ENCODE results near the gene INF2. TPM values are rescaled to one million over a fixed set of nuclear protein-coding genes. Genes with fewer than 3 reads are reported as not detected.
"Not testable (repeated sequence)": the region's sequence is repeated elsewhere in the genome, so short reads cannot be mapped to it uniquely, and the experiment has no call there.

INF2 gene
- polyA plus RNA-seq, 1 donor, result 54.4 TPM

GRCh38 chr14:104734991-104735779 lies 45.8 kb downstream of the INF2 start:
- DNase-seq (ENCODE audit: low read depth), result no peak

GRCh38 chr14:104735830-104736642 lies 46.6 kb downstream of the INF2 start:
- no peak for DNase-seq (ENCODE audit: low read depth)

- no peak for DNase-seq (ENCODE audit: low read depth)
Observed at GRCh38 chr14:104738375-104739019, 49.1 kb downstream of the INF2 start.

- no peak for DNase-seq (ENCODE audit: low read depth)
Observed at GRCh38 chr14:104739026-104739425, 49.6 kb downstream of the INF2 start.

- DNase-seq (ENCODE audit: low read depth), result no peak
Observed at GRCh38 chr14:104739546-104740516, 50.4 kb downstream of the INF2 start.

- no peak for DNase-seq (ENCODE audit: low read depth)
Observed at GRCh38 chr14:104741108-104741802, 51.8 kb downstream of the INF2 start.

GRCh38 chr14:104741803-104742251 lies 52.4 kb downstream of the INF2 start:
- DNase-seq (ENCODE audit: low read depth), result no peak

- DNase-seq (ENCODE audit: low read depth), result no peak
Observed at GRCh38 chr14:104742586-104743455, 53.4 kb downstream of the INF2 start.

GRCh38 chr14:104743461-104744380 lies 54.3 kb downstream of the INF2 start:
- no peak for DNase-seq (ENCODE audit: low read depth)

- DNase-seq (ENCODE audit: low read depth), result no peak
Observed at GRCh38 chr14:104744484-104744883, 55.1 kb downstream of the INF2 start.

- no peak for DNase-seq (ENCODE audit: low read depth)
Observed at GRCh38 chr14:104745431-104745830, 56.0 kb downstream of the INF2 start.

GRCh38 chr14:104746071-104746545 lies 56.7 kb downstream of the INF2 start:
- no peak for DNase-seq (ENCODE audit: low read depth)

- no peak for DNase-seq (ENCODE audit: low read depth)
Observed at GRCh38 chr14:104746934-104747481, 57.6 kb downstream of the INF2 start.

GRCh38 chr14:104747876-104748275 lies 58.5 kb downstream of the INF2 start:
- DNase-seq (ENCODE audit: low read depth), result no peak

GRCh38 chr14:104749111-104749649 lies 59.8 kb downstream of the INF2 start:
- DNase-seq (ENCODE audit: low read depth), result no peak

- DNase-seq (ENCODE audit: low read depth), result no peak
Observed at GRCh38 chr14:104750056-104750752, 60.8 kb downstream of the INF2 start.

GRCh38 chr14:104750753-104751057 lies 61.3 kb downstream of the INF2 start:
- not testable (repeated sequence) for DNase-seq (ENCODE audit: low read depth)

Measured in forelimb muscle (tissue), 1 donor.